ENCODE results near the gene ZFP36.

Gene ZFP36

GRCh38 chr19:39384839-39385568 lies 21.6 kb upstream of the ZFP36 start:
- DNase-seq: no peak

- no peak for DNase-seq
Measured at GRCh38 chr19:39385629-39386411, 20.8 kb upstream of the ZFP36 start.

- no peak for DNase-seq
Measured at GRCh38 chr19:39386557-39386956, 20.1 kb upstream of the ZFP36 start.

GRCh38 chr19:39388657-39389056 lies 18.0 kb upstream of the ZFP36 start:
- no peak for DNase-seq

- no peak for DNase-seq
Measured at GRCh38 chr19:39389631-39390414, 16.8 kb upstream of the ZFP36 start.

- DNase-seq: peak in 2 of 5 experiments; percentile 60 to 85
Measured at GRCh38 chr19:39390451-39390750, 16.2 kb upstream of the ZFP36 start.

GRCh38 chr19:39390751-39391437 lies 15.8 kb upstream of the ZFP36 start, which contains the start of the genes MED29 and PAF1:
TSS of gene MED29 (plus strand) at chr19:39391378. CDS start at chr19:39391423, 45 bp downstream.
TSS of gene PAF1 (minus strand) at chr19:39391106. CDS start at chr19:39390864, 242 bp downstream.
- DNase-seq: peak; percentile 87 to 100 (median 96)

- peak; percentile 87 to 93 (median 88) for DNase-seq
Measured at GRCh38 chr19:39397360-39398296, 9.0 kb upstream of the ZFP36 start.

GRCh38 chr19:39398297-39398864 lies 8.3 kb upstream of the ZFP36 start:
- DNase-seq: peak in 2 of 5 experiments; percentile 55 to 83

GRCh38 chr19:39399668-39400050 lies 7.0 kb upstream of the ZFP36 start:
- no peak for DNase-seq

GRCh38 chr19:39400061-39400460 lies 6.6 kb upstream of the ZFP36 start:
- DNase-seq: no peak

GRCh38 chr19:39401070-39401548 lies 5.5 kb upstream of the ZFP36 start:
- no peak for DNase-seq

- DNase-seq: peak; percentile 55 to 99 (median 83)
Measured at GRCh38 chr19:39401549-39402345, 4.9 kb upstream of the ZFP36 start.

GRCh38 chr19:39402346-39403300 lies 4.0 kb upstream of the ZFP36 start:
- peak; percentile 62 to 89 (median 76) for DNase-seq

GRCh38 chr19:39403331-39404312 lies 3.0 kb upstream of the ZFP36 start:
- DNase-seq: peak; percentile 90 to 100 (median 94)

GRCh38 chr19:39405261-39405957 lies 1.2 kb upstream of the ZFP36 start:
- DNase-seq: no peak

Measured in T-helper 2 cell (primary cell).